ENCODE measurements around the gene SLC35E2B.
"Not testable (repeated sequence)": the region's sequence is repeated elsewhere in the genome, so short reads cannot be mapped to it uniquely, and the experiment has no call there.

Gene SLC35E2B

GRCh38 chr1:1692714-1693647 lies at the start of gene SLC35E2B:
SLC35E2B (minus strand) TSS chr1:1692795; CDS start chr1:1676699, 16,096 bp downstream.
- peak within 1 kb of the TSS; percentile 56 for H3K4me3 ChIP-seq (ENCODE audit: low read depth, low read length)
- POLR2A ChIA-PET, CTCF ChIA-PET: not testable (repeated sequence)
- DNase-seq (ENCODE audit: low read depth, low spot score): peak; percentile 53

- CTCF ChIA-PET; H3K4me3 ChIP-seq (ENCODE audit: low read depth, low read length); POLR2A ChIA-PET: not testable (repeated sequence)
- DNase-seq (ENCODE audit: low read depth, low spot score): peak; percentile 86
Observed at GRCh38 chr1:1741013-1741412, 48.4 kb upstream of the SLC35E2B start.

GRCh38 chr1:1738799-1739337 lies 46.3 kb upstream of the SLC35E2B start:
- DNase-seq (ENCODE audit: low read depth, low spot score); CTCF ChIA-PET; H3K4me3 ChIP-seq (ENCODE audit: low read depth, low read length); POLR2A ChIA-PET: not testable (repeated sequence)

GRCh38 chr1:1737675-1738590 lies 45.3 kb upstream of the SLC35E2B start:
- CTCF ChIA-PET; DNase-seq (ENCODE audit: low read depth, low spot score); POLR2A ChIA-PET; H3K4me3 ChIP-seq (ENCODE audit: low read depth, low read length): not testable (repeated sequence)

- ChIA-PET CTCF (no interaction called here), POLR2A (no interaction called here)
- no peak for DNase-seq (ENCODE audit: low read depth, low spot score)
- H3K4me3 ChIP-seq (ENCODE audit: low read depth, low read length): no peak overlapping the region
- TF ChIP-seq CTCF (IDR thresholded peaks at IDR 0.05; ENCODE audit: insufficient read depth, low read length, missing control alignments): no peak
Observed at GRCh38 chr1:1732381-1732780, 39.8 kb upstream of the SLC35E2B start.

GRCh38 chr1:1730870-1731269 lies 38.3 kb upstream of the SLC35E2B start:
- no peak for TF ChIP-seq CTCF (IDR thresholded peaks at IDR 0.05; ENCODE audit: insufficient read depth, low read length, missing control alignments)
- ChIA-PET POLR2A (interaction anchor here (0.7 kb wide), 1 partner anchor 10 kb away, joined by 3 read pairs; no protein-coding TSS in a partner anchor), CTCF (no interaction called here)
- H3K4me3 ChIP-seq (ENCODE audit: low read depth, low read length): no peak overlapping the region
- DNase-seq (ENCODE audit: low read depth, low spot score): no peak

GRCh38 chr1:1730230-1730629 lies 37.6 kb upstream of the SLC35E2B start:
- CTCF ChIA-PET; POLR2A ChIA-PET; H3K4me3 ChIP-seq (ENCODE audit: low read depth, low read length); DNase-seq (ENCODE audit: low read depth, low spot score): not testable (repeated sequence)

- H3K4me3 ChIP-seq (ENCODE audit: low read depth, low read length); DNase-seq (ENCODE audit: low read depth, low spot score); POLR2A ChIA-PET: not testable (repeated sequence)
- CTCF ChIA-PET: interaction anchor here (0.7 to 1.9 kb wide), 2 partner anchors 177 to 179 kb away, joined by 3 to 8 read pairs; no protein-coding TSS in a partner anchor
Observed at GRCh38 chr1:1729116-1729816, 36.7 kb upstream of the SLC35E2B start.

GRCh38 chr1:1728308-1729005 lies 35.9 kb upstream of the SLC35E2B start:
- CTCF ChIA-PET: interaction anchor here (1.9 kb wide), 1 partner anchor 178 kb away, joined by 8 read pairs; no protein-coding TSS in a partner anchor
- H3K4me3 ChIP-seq (ENCODE audit: low read depth, low read length); DNase-seq (ENCODE audit: low read depth, low spot score); POLR2A ChIA-PET: not testable (repeated sequence)

GRCh38 chr1:1727131-1727651 lies 34.6 kb upstream of the SLC35E2B start:
- CTCF ChIA-PET; POLR2A ChIA-PET; DNase-seq (ENCODE audit: low read depth, low spot score); H3K4me3 ChIP-seq (ENCODE audit: low read depth, low read length): not testable (repeated sequence)

- H3K4me3 ChIP-seq (ENCODE audit: low read depth, low read length); CTCF ChIA-PET; POLR2A ChIA-PET; DNase-seq (ENCODE audit: low read depth, low spot score): not testable (repeated sequence)
Observed at GRCh38 chr1:1726088-1726487, 33.5 kb upstream of the SLC35E2B start.

- ChIA-PET POLR2A (interaction anchor here (0.6 kb wide), 1 partner anchor 126 kb away, joined by 5 read pairs; no protein-coding TSS in a partner anchor), CTCF (interaction anchor here (1.3 kb wide), 1 partner anchor 185 kb away, joined by 3 read pairs; no protein-coding TSS in a partner anchor)
- DNase-seq (ENCODE audit: low read depth, low spot score): peak; percentile 98
- H3K4me3 ChIP-seq (ENCODE audit: low read depth, low read length): peak within 1 kb of the TSS; percentile 66
Observed at GRCh38 chr1:1724035-1724864, 31.7 kb upstream of the SLC35E2B start, which contains the start of gene CDK11A. CDK11A (minus strand) TSS chr1:1724357; CDS start chr1:1722818, 1,539 bp downstream.

Data from AG04449 (cell line).